A549 (cell line): Measurements from ENCODE around the gene SNAPC5. TPM values are rescaled to one million over a fixed set of nuclear protein-coding genes. Genes with fewer than 3 reads are reported as not detected.

Experiments
- ATAC-seq, 2 experiments: fragments of 200-7000 bp in 1 of 2; fragments of >200 bp in 1 of 2; cut with Nextera tagmentation in 1 of 2; cut with Tn5 transposase in 1 of 2; 3 replicates each; pipeline versions ENCODE4 v1.8.0 to v1.9.1; 2018 to 2020; ENCODE audit warnings: mild to moderate bottlenecking in 1 of 2, moderate library complexity in 1 of 2
- CTCF ChIA-PET: fragments of 300-600 bp; sonication (Branson Sonifier 250); formaldehyde crosslinking; extraction: SDS; loops from one replicate; lab custom pipeline; 2021; ENCODE audit warnings: antibody characterized with exemption, inconsistent platforms; lab: Yijun Ruan, JAX
- POLR2A ChIA-PET: fragments of 350-600 bp; formaldehyde crosslinking; extraction: SDS; loops from one replicate; lab custom pipeline; 2021; ENCODE audit warnings: antibody characterized with exemption, inconsistent platforms; lab: Yijun Ruan, JAX
- DNase-seq, 2 experiments: peaks; one replicate each; pipeline versions ENCODE4 v3.0.0 to v3.0.0-alpha.2; 2011 to 2016; ENCODE audit warnings: low read depth in 1 of 2, low spot score in 1 of 2
- FAIRE-seq: peaks from 2 replicates; lab custom pipeline; 2011; peaks lifted over from hg19 to GRCh38; lab: Jason Lieb, UNC
- H3K27ac ChIP-seq, 2 experiments: fragments of >200 bp; sonication (Bioruptor Twin); formaldehyde crosslinking; 3 replicates each; pipeline ENCODE4 v1.5.1; 2016 to 2017
- H3K4me1 ChIP-seq: fragments of >200 bp; sonication (Bioruptor Twin); formaldehyde crosslinking; 3 replicates; pipeline ENCODE4 v1.6.1; 2016
- H3K4me2 ChIP-seq: fragments of >200 bp; sonication (Bioruptor Twin); formaldehyde crosslinking; 3 replicates; pipeline ENCODE4 v1.6.1; 2016
- H3K4me3 ChIP-seq: fragments of >200 bp; sonication (Bioruptor Twin); formaldehyde crosslinking; 3 replicates; pipeline ENCODE4 v1.5.1; 2016
- H3K9me3 ChIP-seq: fragments of >200 bp; sonication (Bioruptor Twin); formaldehyde crosslinking; 3 replicates; pipeline ENCODE4 v1.6.1; 2016
- ATOH8 ChIP-seq: fragments of 250-450 bp; sonication (Bioruptor Pico); IDR thresholded peaks from 2 replicates; pipeline ENCODE4 v1.5.0; 2020; ENCODE audit warnings: low read depth, mild to moderate bottlenecking, moderate library complexity
- CBX2 ChIP-seq: fragments of 200-600 bp; sonication (generic); IDR thresholded peaks from 2 replicates; pipeline ENCODE4 v1.6.1; 2016; ENCODE audit warnings: low read depth, mild to moderate bottlenecking, borderline replicate concordance
- CEBPB ChIP-seq, 2 experiments: fragments of >200 bp in 1 of 2; sonication (Bioruptor Twin) in 1 of 2; formaldehyde crosslinking in 1 of 2; IDR thresholded peaks; 2 replicates each; pipeline ENCODE4 v1.6.1; 2012 to 2016
- CHD2 ChIP-seq: fragments of 150-350 bp; IDR thresholded peaks from 2 replicates; pipeline ENCODE4 v1.6.1; 2014; ENCODE audit warnings: low read length; ENCODE audit not compliant: partially characterized antibody
- CHD4 ChIP-seq: fragments of 200-600 bp; sonication (generic); IDR thresholded peaks from 2 replicates; pipeline ENCODE4 v1.6.1; 2016; ENCODE audit warnings: antibody characterized with exemption, mild to moderate bottlenecking, borderline replicate concordance
- EHMT2 ChIP-seq: fragments of 200-600 bp; sonication (generic); IDR thresholded peaks from 2 replicates; pipeline ENCODE4 v1.6.1; 2016; ENCODE audit warnings: antibody characterized with exemption, low read depth, mild to moderate bottlenecking, moderate library complexity
- EP300 ChIP-seq, 2 experiments: fragments of >200 bp; sonication (Bioruptor Twin); formaldehyde crosslinking; IDR thresholded peaks; 2 replicates in 1 of 2; 3 replicates in 1 of 2; pipeline ENCODE4 v1.6.1; 2016 to 2017
- FOSB ChIP-seq: fragments of 250-450 bp; sonication (Bioruptor Pico); IDR thresholded peaks from 2 replicates; pipeline ENCODE4 v1.5.0; 2020; ENCODE audit warnings: mild to moderate bottlenecking, moderate library complexity
- FOXS1 ChIP-seq: fragments of 250-450 bp; sonication (Bioruptor Pico); IDR thresholded peaks from 2 replicates; pipeline ENCODE4 v1.5.0; 2020; ENCODE audit warnings: mild to moderate bottlenecking, moderate library complexity
- HEYL ChIP-seq: fragments of 250-450 bp; sonication (Bioruptor Pico); IDR thresholded peaks from 2 replicates; pipeline ENCODE4 v1.8.0; 2021; ENCODE audit warnings: mild to moderate bottlenecking, moderate library complexity
- HOXB5 ChIP-seq: fragments of 250-450 bp; sonication (Bioruptor Pico); IDR thresholded peaks from 2 replicates; pipeline ENCODE4 v1.5.0; 2020; ENCODE audit warnings: mild to moderate bottlenecking, moderate library complexity
- JUNB ChIP-seq: fragments of >200 bp; sonication (Bioruptor Twin); formaldehyde crosslinking; IDR thresholded peaks from 2 replicates; pipeline ENCODE4 v1.6.1; 2016
- KDM1A ChIP-seq: fragments of 200-600 bp; sonication (generic); IDR thresholded peaks from 2 replicates; pipeline ENCODE4 v1.6.1; 2016; ENCODE audit warnings: low read depth, mild to moderate bottlenecking
- MAFK ChIP-seq: fragments of 450-650 bp; IDR thresholded peaks from 2 replicates; pipeline ENCODE4 v1.6.1; 2014; ENCODE audit not compliant: partially characterized antibody
- MAZ ChIP-seq: fragments of 150-350 bp; IDR thresholded peaks from 2 replicates; pipeline ENCODE4 v1.6.1; 2014; ENCODE audit warnings: antibody characterized with exemption, low read depth, low read length, borderline replicate concordance
- MYC ChIP-seq: IDR thresholded peaks from 2 replicates; pipeline ENCODE4 v1.6.1; 2012; ENCODE audit warnings: mild to moderate bottlenecking, inconsistent platforms, low read length, improper control_type of control experiment, borderline replicate concordance
- NFE2L2 ChIP-seq: fragments of 150-350 bp; conservative IDR thresholded peaks from 2 replicates; pipeline ENCODE4 v1.6.1; 2014; ENCODE audit warnings: low read length
- POLR2A ChIP-seq: IDR thresholded peaks from 2 replicates; pipeline ENCODE4 v1.6.1; 2012; ENCODE audit warnings: mild to moderate bottlenecking, low read length
- RAD21 ChIP-seq, 2 experiments: fragments of >200 bp in 1 of 2; sonication (Bioruptor Twin) in 1 of 2; formaldehyde crosslinking in 1 of 2; IDR thresholded peaks in 1 of 2; conservative IDR thresholded peaks in 1 of 2; 2 replicates in 1 of 2; 3 replicates in 1 of 2; pipeline ENCODE4 v1.6.1; 2012 to 2018; ENCODE audit warnings: inconsistent platforms in 1 of 2
- RFX5 ChIP-seq: fragments of 450-650 bp; IDR thresholded peaks from 2 replicates; pipeline ENCODE4 v1.7.1; 2014; ENCODE audit warnings: antibody characterized with exemption, mild to moderate bottlenecking, moderate library complexity
- RNF2 ChIP-seq: fragments of 200-600 bp; sonication (generic); IDR thresholded peaks from 2 replicates; pipeline ENCODE4 v1.6.1; 2016; ENCODE audit warnings: low read depth, mild to moderate bottlenecking, antibody characterized with exemption, moderate library complexity, borderline replicate concordance
- SMC3 ChIP-seq: fragments of >200 bp; sonication (Bioruptor Twin); formaldehyde crosslinking; IDR thresholded peaks from 3 replicates; pipeline ENCODE4 v1.6.1; 2018; ENCODE audit warnings: inconsistent platforms
- SREBF2 ChIP-seq: fragments of 450-650 bp; IDR thresholded peaks from 2 replicates; pipeline ENCODE4 v1.6.1; 2014; ENCODE audit warnings: mild to moderate bottlenecking, moderate library complexity
- TFCP2L1 ChIP-seq: fragments of 250-450 bp; sonication (Bioruptor Pico); IDR thresholded peaks from 2 replicates; pipeline ENCODE4 v1.5.0; 2021; ENCODE audit warnings: mild to moderate bottlenecking
- TP53 ChIP-seq: fragments of 250-450 bp; sonication (Bioruptor Pico); IDR thresholded peaks from 2 replicates; pipeline ENCODE4 v1.5.0; 2021; ENCODE audit warnings: mild to moderate bottlenecking, moderate library complexity
- ZC3H11A ChIP-seq: fragments of 450-650 bp; IDR thresholded peaks from 2 replicates; pipeline ENCODE4 v1.6.1; 2014; ENCODE audit warnings: antibody characterized with exemption, mild to moderate bottlenecking
- WGBS: methylation state at CpG from one replicate; pipeline ENCODE4 v1.1.6; 2017; ENCODE audit errors: missing lambda C conversion rate; 5-methylcytosine and 5-hydroxymethylcytosine counted together
- polyA plus RNA-seq, 4 experiments: library from polyadenylated mRNA; depleted of rRNA in 3 of 4; stranded (reverse); fragments of >200 nt; fragmentation: RNase III in 1 of 4; extraction: RNeasy Plus Mini Kit Qiagen cat#74134 plus additional on column Dnase treatment in 1 of 4; gene quantifications; 2 replicates in 3 of 4; 3 replicates in 1 of 4; pipeline ENCODE4 v1.2.3, GENCODE V29; 2011 to 2017
- TF ChIP-seq, protein P1 (sequence below): fragments of 150-350 bp; IDR thresholded peaks from 2 replicates; pipeline ENCODE4 v1.6.1; 2014; ENCODE audit warnings: low read depth, mild to moderate bottlenecking, low read length
- TF ChIP-seq, protein P2 (sequence below): IDR thresholded peaks from 2 replicates; pipeline ENCODE4 v1.6.1; 2012

SNAPC5 gene
- polyA plus RNA-seq, 2 of the 4 experiments (the other 2 are of a cell fraction) = 80.9 to 84.9 TPM

GRCh38 chr15:66488525-66488924, 9.0 kb downstream of the SNAPC5 start:
- Histone ChIP-seq H3K9me3 (no peaks in the 10 kb centered on the region), H3K4me3 (no peak overlapping the region), H3K4me1 (no peaks in the 10 kb centered on the region; the same call in 2 of the 3 replicates), H3K27ac (no peak overlapping the region), H3K4me2 (no peak overlapping the region)
- peak in 1 of 2 experiments; percentile 18; a peak in 3 of 6 replicates for ATAC-seq
- ChIA-PET CTCF (interaction anchor here (1.0 to 3.5 kb wide), 4 partner anchors 10 to 892 kb away, joined by 3 to 46 read pairs (median 4); partner anchors contain the start of gene SNAPC5), POLR2A (no interaction called here)
- WGBS = 97% methylated on average over 5 of the region's 5 CpGs
- FAIRE-seq = no peak
- TF ChIP-seq ZC3H11A = no peak
- TF ChIP-seq, protein P1, sequence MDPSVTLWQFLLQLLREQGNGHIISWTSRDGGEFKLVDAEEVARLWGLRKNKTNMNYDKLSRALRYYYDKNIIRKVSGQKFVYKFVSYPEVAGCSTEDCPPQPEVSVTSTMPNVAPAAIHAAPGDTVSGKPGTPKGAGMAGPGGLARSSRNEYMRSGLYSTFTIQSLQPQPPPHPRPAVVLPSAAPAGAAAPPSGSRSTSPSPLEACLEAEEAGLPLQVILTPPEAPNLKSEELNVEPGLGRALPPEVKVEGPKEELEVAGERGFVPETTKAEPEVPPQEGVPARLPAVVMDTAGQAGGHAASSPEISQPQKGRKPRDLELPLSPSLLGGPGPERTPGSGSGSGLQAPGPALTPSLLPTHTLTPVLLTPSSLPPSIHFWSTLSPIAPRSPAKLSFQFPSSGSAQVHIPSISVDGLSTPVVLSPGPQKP = no peak
- no peak for TF ChIP-seq KDM1A
- no peak for TF ChIP-seq RFX5
- no peak for DNase-seq

DNA sequence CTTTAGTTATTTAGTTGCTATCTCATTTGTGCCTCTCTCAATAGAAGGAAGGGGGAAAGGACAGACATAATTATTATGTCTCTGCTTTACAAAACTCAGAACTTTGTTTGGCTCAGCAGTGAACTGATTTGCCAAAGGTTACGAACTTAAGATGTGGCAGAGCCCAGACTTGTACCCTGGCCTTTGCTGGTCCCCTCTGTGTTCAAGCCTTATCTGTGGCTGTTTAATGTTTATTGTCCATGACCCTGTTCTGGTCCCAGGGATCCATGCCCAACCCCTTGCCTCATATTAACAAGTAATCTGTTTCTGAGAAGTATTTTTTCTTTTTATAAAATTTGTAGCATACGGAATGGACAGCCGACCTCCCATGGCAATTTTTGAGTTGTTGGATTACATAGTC, 10.7 kb downstream of the SNAPC5 start:
- WGBS = 95% methylated on average over 3 of the region's 3 CpGs
- FAIRE-seq (no peak), DNase-seq (no peak), ATAC-seq (no peak)
- POLR2A ChIA-PET = no interaction called here
- no peak for TF ChIP-seq POLR2A
- TF ChIP-seq SMC3 = no peak
- TF ChIP-seq TP53 (CRISPR knock-in tag) = no peak
- TF ChIP-seq ATOH8 (CRISPR knock-in tag) = no peak
- no peak for TF ChIP-seq EP300 (IDR thresholded peaks at IDR 0.05)
- no peak for TF ChIP-seq HEYL (CRISPR knock-in tag)
- TF ChIP-seq RFX5 = no peak
- TF ChIP-seq, protein P2, sequence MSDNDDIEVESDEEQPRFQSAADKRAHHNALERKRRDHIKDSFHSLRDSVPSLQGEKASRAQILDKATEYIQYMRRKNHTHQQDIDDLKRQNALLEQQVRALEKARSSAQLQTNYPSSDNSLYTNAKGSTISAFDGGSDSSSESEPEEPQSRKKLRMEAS = no peak
- no peak for TF ChIP-seq FOSB (CRISPR knock-in tag)
- no peak for TF ChIP-seq MYC
- TF ChIP-seq SREBF2 = no peak
- TF ChIP-seq JUNB = no peak
- TF ChIP-seq CEBPB (IDR thresholded peaks at IDR 0.05) = no peak
- no peak for TF ChIP-seq EHMT2
- TF ChIP-seq HOXB5 (CRISPR knock-in tag) = no peak
- no peak for TF ChIP-seq CBX2
- no peak for TF ChIP-seq RNF2
- no peak for TF ChIP-seq RAD21 (conservative IDR thresholded peaks at IDR 0.05 in 1 of 2, IDR thresholded peaks at IDR 0.05 in 1 of 2)
- no peak for TF ChIP-seq MAFK
- TF ChIP-seq NFE2L2 = no peak
- peaks cover 9% of the 10 kb centered on the region for H3K4me1 ChIP-seq
- no peak overlapping the region for H3K4me3 ChIP-seq
- CTCF ChIA-PET = interaction anchor here (1.0 to 3.5 kb wide), 2 partner anchors 11 to 12 kb away, joined by 5 to 46 read pairs; partner anchors contain the start of gene SNAPC5
- H3K27ac ChIP-seq = no peak overlapping the region
- H3K9me3 ChIP-seq = no peaks in the 10 kb centered on the region
- H3K4me2 ChIP-seq = no peak overlapping the region

GRCh38 chr15:66484539-66485112, 12.9 kb downstream of the SNAPC5 start:
- TF ChIP-seq CHD2 (no peak), FOSB (CRISPR knock-in tag) (no peak), TFCP2L1 (no peak), FOXS1 (CRISPR knock-in tag) (no peak), RFX5 (no peak), MAZ (no peak), CHD4 (no peak)
- Histone ChIP-seq H3K9me3 (no peaks in the 10 kb centered on the region), H3K4me1 (peaks cover 9% of the 10 kb centered on the region), H3K27ac (no peak overlapping the region), H3K4me3 (no peak overlapping the region), H3K4me2 (no peak overlapping the region)
- FAIRE-seq (no peak), DNase-seq (no peak), ATAC-seq (no peak)
- ChIA-PET CTCF (interaction anchor here (0.9 to 3.6 kb wide), 7 partner anchors 9 to 504 kb away, joined by 3 to 29 read pairs (median 5); partner anchors contain the start of genes MAP2K1 and SNAPC5), POLR2A (interaction anchor here (0.8 kb wide), 1 partner anchor 615 kb away, joined by 3 read pairs; the partner anchor contains the start of gene RAB11A)
- 92% methylated on average over 5 of the region's 5 CpGs for WGBS
